Measurements from ENCODE around the gene ANTKMT.
A peak's percentile ranks its signal among the peaks of the same experiment; 100 is the strongest.

Gene ANTKMT

DNA sequence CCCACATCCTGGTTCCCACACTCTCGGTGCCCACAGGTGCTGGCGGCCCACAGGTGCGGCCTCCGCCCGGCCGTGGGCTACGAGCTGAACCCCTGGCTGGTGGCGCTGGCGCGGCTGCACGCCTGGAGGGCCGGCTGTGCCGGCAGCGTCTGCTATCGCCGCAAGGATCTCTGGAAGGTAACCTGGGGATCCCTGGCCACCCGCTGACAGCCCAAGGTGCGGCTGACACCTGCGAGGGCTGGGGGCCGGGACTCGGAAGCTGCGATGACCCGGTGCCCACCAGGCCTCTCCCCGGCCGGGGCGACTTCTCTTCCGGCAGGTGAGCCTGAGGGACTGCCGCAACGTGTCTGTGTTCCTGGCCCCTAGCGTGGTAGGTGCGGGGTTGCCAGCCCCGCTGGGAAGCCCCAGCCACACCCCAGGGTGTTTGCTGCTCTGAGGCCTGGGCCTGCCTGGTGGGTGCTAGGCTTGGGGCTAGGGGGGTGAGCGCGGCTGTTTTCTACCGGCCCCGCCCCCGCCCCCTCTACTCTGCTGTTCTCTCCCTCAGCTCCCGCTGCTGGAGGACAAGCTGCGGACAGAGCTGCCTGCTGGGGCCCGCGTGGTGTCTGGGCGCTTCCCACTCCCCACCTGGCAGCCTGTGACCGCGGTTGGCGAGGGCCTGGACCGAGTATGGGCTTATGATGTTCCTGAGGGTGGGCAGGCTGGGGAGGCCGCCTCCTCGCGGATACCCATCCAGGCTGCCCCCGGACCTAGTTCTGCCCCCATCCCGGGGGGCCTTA is 1.0 kb downstream of the ANTKMT start:
- Histone ChIP-seq H3K27ac (ENCODE audit: low read depth, low read length) (no peak overlapping the region), H3K27me3 (ENCODE audit: control insufficient read depth in 1 of 2, insufficient read depth in 2 of 2, low read length in 2 of 2) (peaks cover 11 to 29% of the 10 kb centered on the region in 2 donors), H3K36me3 (ENCODE audit: insufficient read depth, low read length) (no peaks in the 10 kb centered on the region), H3K4me1 (ENCODE audit: insufficient read depth, low read length) (peaks cover 25% of the 10 kb centered on the region), H3K9me3 (ENCODE audit: low read length) (no peaks in the 10 kb centered on the region), H3K9ac (ENCODE audit: low read length) (no peak overlapping the region), H3K4me3 (ENCODE audit: low read depth in 1 of 2, low read length in 2 of 2) (peak overlapping the region; percentile 68 to 91)

DNA sequence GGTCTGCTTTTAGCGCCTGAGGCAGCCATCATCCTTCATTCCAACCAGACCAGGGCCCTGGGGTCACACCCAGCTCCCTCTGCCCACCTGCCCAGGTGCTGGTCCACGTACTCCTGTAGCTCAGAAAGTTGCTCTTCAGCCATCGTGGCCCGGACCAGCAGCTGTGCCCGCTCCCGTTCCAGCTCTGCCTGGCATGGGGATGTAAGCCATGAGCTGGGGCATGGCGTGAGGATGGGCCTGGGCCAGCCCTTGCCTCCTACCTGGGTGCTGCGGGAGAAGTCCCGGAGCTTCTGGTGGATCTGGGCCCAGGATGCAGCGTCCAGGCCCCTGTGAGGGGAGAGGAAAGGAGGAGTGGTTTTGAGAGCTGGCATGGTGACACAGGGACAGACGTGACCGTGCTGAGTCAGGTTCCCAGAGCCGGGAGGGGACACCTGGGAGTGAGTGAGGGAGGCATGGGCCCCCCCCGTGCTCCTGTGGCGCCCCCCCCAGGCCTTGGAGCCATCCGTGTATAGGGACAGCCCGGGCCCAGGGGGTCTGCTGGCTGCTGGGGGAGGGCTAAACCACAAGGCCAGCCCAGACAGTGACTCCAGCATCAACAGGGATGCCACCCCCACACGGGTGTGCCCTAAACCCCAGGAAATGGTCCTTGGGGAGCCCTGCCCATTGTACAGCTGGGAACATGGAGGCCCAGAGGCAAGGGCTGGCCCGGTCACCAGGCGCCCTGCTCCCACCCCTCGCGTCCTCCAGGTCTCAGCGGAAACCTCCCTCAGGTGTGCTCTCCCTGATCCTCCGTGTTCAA is 2.1 kb downstream of the ANTKMT start:
- Histone ChIP-seq H3K4me1 (ENCODE audit: insufficient read depth, low read length) (peaks cover 30% of the 10 kb centered on the region), H3K9me3 (ENCODE audit: low read length) (no peaks in the 10 kb centered on the region), H3K27ac (ENCODE audit: low read depth, low read length) (no peak overlapping the region), H3K27me3 (ENCODE audit: control insufficient read depth in 1 of 2, insufficient read depth in 2 of 2, low read length in 2 of 2) (peaks cover 16 to 36% of the 10 kb centered on the region in 2 donors), H3K4me3 (ENCODE audit: low read depth in 1 of 2, low read length in 2 of 2) (no peak overlapping the region), H3K9ac (ENCODE audit: low read length) (no peak overlapping the region), H3K36me3 (ENCODE audit: insufficient read depth, low read length) (no peaks in the 10 kb centered on the region)

DNA sequence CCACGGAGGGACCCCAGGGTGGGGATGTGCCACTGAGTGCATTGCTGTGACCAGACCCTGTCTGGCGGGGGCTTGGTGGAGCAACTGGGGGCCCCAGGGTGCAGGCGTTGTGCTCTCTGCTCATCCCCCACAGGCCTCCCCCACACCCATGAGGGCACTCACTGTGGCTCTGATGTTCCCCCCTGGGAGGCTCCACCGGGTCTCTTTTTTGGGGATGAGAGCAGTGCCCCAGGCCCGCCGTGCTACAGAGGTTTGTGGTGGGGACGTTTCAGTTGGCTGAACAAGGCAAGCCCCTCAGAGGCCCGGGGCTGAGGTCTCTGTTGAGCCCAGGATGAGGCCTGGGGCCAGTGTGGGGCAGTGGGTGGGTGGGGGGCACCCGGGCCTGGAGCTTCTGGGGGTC is 2.7 kb downstream of the ANTKMT start:
- Histone ChIP-seq H3K9me3 (ENCODE audit: low read length) (no peaks in the 10 kb centered on the region), H3K4me3 (ENCODE audit: low read depth in 1 of 2, low read length in 2 of 2) (no peak overlapping the region), H3K36me3 (ENCODE audit: insufficient read depth, low read length) (no peaks in the 10 kb centered on the region), H3K9ac (ENCODE audit: low read length) (no peak overlapping the region), H3K4me1 (ENCODE audit: insufficient read depth, low read length) (peaks cover 30% of the 10 kb centered on the region), H3K27me3 (ENCODE audit: control insufficient read depth in 1 of 2, insufficient read depth in 2 of 2, low read length in 2 of 2) (peaks cover 16 to 41% of the 10 kb centered on the region in 2 donors), H3K27ac (ENCODE audit: low read depth, low read length) (no peak overlapping the region)

DNA sequence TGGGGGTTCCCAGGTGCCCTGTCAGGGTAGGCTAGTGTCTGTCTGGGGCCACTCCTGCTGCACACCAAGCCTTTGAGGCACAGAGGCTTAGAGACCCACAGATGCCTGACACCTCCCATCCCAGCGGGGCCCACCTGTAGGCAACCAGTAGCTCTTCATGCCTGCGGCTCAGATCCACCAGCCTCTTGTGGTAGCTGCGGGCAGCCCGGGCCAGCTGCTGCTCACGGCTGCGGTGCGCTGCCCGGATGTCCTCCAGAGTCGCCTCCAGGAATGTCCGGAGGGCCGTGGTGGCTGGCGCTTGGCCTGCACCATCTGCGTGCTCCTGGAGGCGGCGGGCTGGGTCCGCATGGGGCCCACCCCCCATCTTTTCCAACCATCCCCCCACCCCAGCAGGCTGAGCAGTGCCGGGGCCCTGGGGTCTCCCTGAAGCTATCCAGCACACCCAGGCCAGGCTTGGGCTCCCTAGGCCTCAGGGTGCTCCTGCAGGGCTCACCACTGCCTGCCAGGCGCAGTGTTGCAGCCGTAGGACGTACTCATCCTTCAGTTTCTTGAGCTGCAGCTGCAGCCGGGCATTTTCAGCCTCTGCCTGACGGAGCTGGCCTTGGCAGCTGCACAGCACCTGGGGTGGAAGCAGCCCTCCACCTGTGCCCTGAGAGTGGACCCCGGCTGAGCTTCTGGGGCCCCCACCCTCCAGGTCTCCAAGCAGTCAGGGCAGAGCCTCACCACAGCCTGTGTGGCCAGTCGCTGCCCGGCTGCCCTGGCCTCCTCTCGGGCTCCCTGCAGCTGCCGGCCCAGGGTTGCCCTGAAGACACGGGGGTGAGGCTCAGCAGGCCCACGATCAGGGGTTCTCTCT is 3.5 kb downstream of the ANTKMT start:
- Histone ChIP-seq H3K27ac (ENCODE audit: low read depth, low read length) (no peak overlapping the region), H3K9me3 (ENCODE audit: low read length) (no peaks in the 10 kb centered on the region), H3K36me3 (ENCODE audit: insufficient read depth, low read length) (no peaks in the 10 kb centered on the region), H3K4me3 (ENCODE audit: low read depth in 1 of 2, low read length in 2 of 2) (no peak overlapping the region), H3K4me1 (ENCODE audit: insufficient read depth, low read length) (peaks cover 28% of the 10 kb centered on the region), H3K9ac (ENCODE audit: low read length) (no peak overlapping the region), H3K27me3 (ENCODE audit: control insufficient read depth in 1 of 2, insufficient read depth in 2 of 2, low read length in 2 of 2) (peaks cover 16 to 46% of the 10 kb centered on the region in 2 donors)

DNA sequence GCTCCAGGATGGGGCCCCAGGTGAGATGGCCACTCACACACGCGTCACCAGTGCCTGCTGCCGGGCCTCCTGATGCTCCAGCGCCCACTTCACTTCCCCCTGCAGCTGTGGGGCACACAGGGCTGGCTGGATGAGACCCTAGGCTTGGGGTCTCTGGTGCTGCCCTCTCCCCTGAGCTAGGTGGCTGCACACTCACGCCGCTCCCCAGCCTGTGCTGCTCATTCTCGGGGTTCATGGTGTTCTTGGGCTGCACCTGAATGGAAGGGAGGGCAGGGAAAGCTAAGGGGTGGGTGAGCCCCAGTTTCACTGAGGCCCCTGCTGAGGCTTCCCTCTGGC is 4.1 kb downstream of the ANTKMT start:
- H3K4me1 ChIP-seq (ENCODE audit: insufficient read depth, low read length): peaks cover 22% of the 10 kb centered on the region
- H3K4me3 ChIP-seq (ENCODE audit: low read depth in 1 of 2, low read length in 2 of 2): no peak overlapping the region
- H3K9me3 ChIP-seq (ENCODE audit: low read length): no peaks in the 10 kb centered on the region
- no peak overlapping the region for H3K9ac ChIP-seq (ENCODE audit: low read length)
- peaks cover 16 to 48% of the 10 kb centered on the region in 2 donors for H3K27me3 ChIP-seq (ENCODE audit: control insufficient read depth in 1 of 2, insufficient read depth in 2 of 2, low read length in 2 of 2)
- H3K27ac ChIP-seq (ENCODE audit: low read depth, low read length): no peak overlapping the region
- no peaks in the 10 kb centered on the region for H3K36me3 ChIP-seq (ENCODE audit: insufficient read depth, low read length)

DNA sequence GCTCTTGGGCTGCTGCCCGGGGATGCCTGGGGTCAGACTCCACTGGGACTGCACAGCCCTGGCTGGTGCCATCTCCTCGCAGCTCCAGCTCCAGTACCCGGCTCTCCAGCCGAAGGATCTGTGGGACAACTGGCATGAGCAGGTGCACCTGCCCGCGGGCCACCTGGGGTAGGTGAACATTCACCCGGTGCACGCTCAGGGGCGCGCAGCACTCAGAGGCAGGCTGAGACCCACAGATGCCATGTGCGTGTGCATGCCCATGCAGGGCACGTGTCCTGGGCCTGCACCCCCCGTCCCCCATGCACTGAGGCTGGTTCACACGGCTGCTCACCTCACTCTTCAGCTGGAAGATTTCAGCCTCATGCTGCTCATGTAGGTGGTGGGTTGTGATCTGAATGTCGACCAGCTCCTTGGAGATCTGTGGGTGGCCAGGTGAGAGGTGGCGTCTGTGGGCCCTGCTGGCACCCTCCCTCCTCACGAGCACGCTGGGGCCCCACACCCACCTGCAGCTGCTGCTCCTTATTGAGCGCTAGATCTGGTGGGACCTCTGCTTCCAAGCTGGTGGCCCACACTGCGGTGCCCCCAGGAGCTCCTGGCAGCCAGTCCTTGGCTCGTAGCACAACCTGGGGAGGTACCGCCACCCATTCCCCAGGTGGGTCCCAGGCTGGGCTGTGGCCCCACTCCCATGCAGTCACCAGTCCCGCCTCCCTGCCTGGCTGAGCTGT is 4.7 kb downstream of the ANTKMT start:
- no peak overlapping the region for H3K27ac ChIP-seq (ENCODE audit: low read depth, low read length)
- no peak overlapping the region for H3K4me3 ChIP-seq (ENCODE audit: low read depth in 1 of 2, low read length in 2 of 2)
- H3K27me3 ChIP-seq (ENCODE audit: control insufficient read depth in 1 of 2, insufficient read depth in 2 of 2, low read length in 2 of 2): peaks cover 16 to 48% of the 10 kb centered on the region in 2 donors
- no peak overlapping the region for H3K9ac ChIP-seq (ENCODE audit: low read length)
- peaks cover 17% of the 10 kb centered on the region for H3K4me1 ChIP-seq (ENCODE audit: insufficient read depth, low read length)
- H3K36me3 ChIP-seq (ENCODE audit: insufficient read depth, low read length): no peaks in the 10 kb centered on the region
- H3K9me3 ChIP-seq (ENCODE audit: low read length): no peaks in the 10 kb centered on the region

DNA sequence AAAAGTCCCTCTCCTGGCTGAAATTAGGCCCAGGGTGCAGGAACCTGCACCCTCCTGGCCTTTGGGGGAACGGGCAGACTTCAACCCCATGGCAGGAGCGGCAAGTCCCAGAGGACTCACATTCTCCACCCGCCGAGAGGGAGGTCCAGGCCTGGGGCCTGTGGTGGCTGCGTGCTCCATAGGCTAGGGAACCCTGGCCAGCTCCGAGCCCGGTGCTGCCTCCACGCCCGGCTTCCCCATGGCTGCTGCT is 5.2 kb downstream of the ANTKMT start:
- Histone ChIP-seq H3K4me3 (ENCODE audit: low read depth in 1 of 2, low read length in 2 of 2) (no peak overlapping the region), H3K4me1 (ENCODE audit: insufficient read depth, low read length) (peaks cover 17% of the 10 kb centered on the region), H3K27me3 (ENCODE audit: control insufficient read depth in 1 of 2, insufficient read depth in 2 of 2, low read length in 2 of 2) (peaks cover 16 to 48% of the 10 kb centered on the region in 2 donors), H3K36me3 (ENCODE audit: insufficient read depth, low read length) (no peaks in the 10 kb centered on the region), H3K27ac (ENCODE audit: low read depth, low read length) (no peak overlapping the region), H3K9ac (ENCODE audit: low read length) (no peak overlapping the region), H3K9me3 (ENCODE audit: low read length) (no peaks in the 10 kb centered on the region)

DNA sequence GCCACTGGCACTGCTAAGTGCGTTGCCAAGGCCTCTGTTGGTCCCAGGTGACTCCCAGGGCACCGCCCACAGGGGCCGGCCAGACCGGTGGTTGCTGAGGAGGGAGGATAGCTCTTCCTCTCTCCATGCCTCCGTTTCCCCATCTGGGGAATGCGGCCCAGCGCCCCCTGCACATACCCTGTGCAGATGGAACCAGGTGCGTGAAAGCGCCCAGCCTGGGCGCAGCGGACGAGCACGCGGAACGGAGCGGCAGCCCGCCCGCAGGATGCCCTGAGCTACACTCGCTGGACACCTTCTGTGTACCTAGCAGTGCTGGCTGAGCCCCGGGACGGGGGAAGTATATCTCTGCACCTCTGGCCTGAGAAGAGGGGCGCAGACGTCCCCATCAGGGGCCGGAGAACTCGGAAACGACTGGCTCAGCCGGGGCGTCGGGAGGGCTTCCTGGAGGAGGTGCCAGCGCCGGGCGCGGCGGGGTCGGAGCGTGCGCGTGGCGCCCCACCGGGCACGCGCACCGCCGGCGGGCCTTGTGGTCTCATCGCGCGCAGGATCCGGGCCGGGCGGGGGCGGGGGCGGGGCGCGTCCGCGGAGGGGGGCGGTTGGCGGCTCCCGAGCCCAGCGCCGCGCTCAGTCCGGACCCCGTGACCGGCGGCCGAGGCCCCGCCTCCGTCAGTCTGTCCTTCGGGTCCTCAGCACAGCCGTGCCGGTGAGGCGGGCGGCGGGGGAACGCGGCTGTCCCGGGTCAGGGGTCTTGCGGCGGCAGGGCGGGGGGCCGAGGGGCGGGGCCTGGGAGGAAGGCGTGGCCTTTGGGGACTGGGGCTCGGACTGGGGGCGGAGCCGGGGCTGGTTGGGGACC is 5.7 kb downstream of the ANTKMT start, which contains the start of the genes CCDC78 and HAGHL:
CCDC78 (minus strand) TSS at position 6 of the 853 bp plus-strand sequence. CDS start 76 bp downstream, outside the sequence.
HAGHL (plus strand) TSS at position 669 of the 853 bp plus-strand sequence. CDS start 404 bp downstream, outside the sequence.
- Histone ChIP-seq H3K27ac (ENCODE audit: low read depth, low read length) (no peak within 1 kb of the TSS), H3K27me3 (ENCODE audit: control insufficient read depth in 1 of 2, insufficient read depth in 2 of 2, low read length in 2 of 2) (peaks cover 16 to 48% of the 10 kb centered on the region in 2 donors), H3K9me3 (ENCODE audit: low read length) (no peaks in the 10 kb centered on the region), H3K9ac (ENCODE audit: low read length) (no peak within 1 kb of the TSS), H3K36me3 (ENCODE audit: insufficient read depth, low read length) (no peaks in the 10 kb centered on the region), H3K4me1 (ENCODE audit: insufficient read depth, low read length) (peaks cover 15% of the 10 kb centered on the region), H3K4me3 (ENCODE audit: low read depth in 1 of 2, low read length in 2 of 2) (peak within 1 kb of the TSS; percentile 23 to 47)

DNA sequence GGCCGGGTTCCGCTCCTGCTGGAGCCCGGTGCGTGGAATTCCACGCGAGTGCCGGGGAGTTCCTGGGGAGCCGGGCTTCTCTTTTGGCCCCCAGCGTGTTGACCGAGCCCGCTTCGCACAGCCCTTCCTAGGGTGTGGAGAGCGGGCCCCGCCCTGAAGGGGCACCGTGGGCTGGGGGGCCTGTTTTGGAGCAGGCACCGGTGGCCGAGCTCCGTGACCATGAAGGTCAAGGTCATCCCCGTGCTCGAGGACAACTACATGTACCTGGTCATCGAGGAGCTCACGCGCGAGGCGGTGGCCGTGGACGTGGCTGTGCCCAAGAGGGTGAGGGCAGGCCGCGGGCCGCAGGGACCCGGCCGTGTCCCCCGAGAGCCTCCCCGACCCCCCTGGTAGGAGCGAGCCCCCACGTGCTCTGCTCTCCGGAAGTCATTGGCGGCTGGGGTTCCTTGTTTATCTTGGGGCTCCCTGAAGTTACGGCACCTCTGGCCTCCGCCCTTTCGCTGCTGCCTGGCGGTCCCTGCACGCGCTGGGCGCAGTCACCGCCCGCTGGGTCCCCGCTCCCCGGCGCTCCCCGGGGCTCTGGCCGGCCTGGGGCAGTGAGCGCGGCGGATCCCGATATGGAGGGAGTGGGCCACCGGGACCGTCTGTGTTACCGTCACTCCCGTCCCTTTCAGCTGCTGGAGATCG is 6.5 kb downstream of the ANTKMT start:
- peak overlapping the region; percentile 23 to 47 for H3K4me3 ChIP-seq (ENCODE audit: low read depth in 1 of 2, low read length in 2 of 2)
- peaks cover 16 to 48% of the 10 kb centered on the region in 2 donors for H3K27me3 ChIP-seq (ENCODE audit: control insufficient read depth in 1 of 2, insufficient read depth in 2 of 2, low read length in 2 of 2)
- no peak overlapping the region for H3K27ac ChIP-seq (ENCODE audit: low read depth, low read length)
- peaks cover 11% of the 10 kb centered on the region for H3K4me1 ChIP-seq (ENCODE audit: insufficient read depth, low read length)
- peaks cover 5% of the 10 kb centered on the region for H3K36me3 ChIP-seq (ENCODE audit: insufficient read depth, low read length)
- H3K9me3 ChIP-seq (ENCODE audit: low read length): no peaks in the 10 kb centered on the region
- no peak overlapping the region for H3K9ac ChIP-seq (ENCODE audit: low read length)

Data from muscle layer of colon (tissue), 2 donors.